ENCODE data around the gene CDC42BPA.

CDC42BPA gene

GRCh38 chr1:226987179-226987536 is 331.1 kb downstream of the CDC42BPA start:
- peaks cover 20% of the 10 kb centered on the region in 2 experiments for H3K4me1 ChIP-seq (ENCODE audit: control insufficient read depth in 1 of 2, insufficient read depth in 1 of 2, low read depth in 1 of 2, low read length in 1 of 2)
- H3K27ac ChIP-seq = peak overlapping the region; percentile 3
- H3K9me3 ChIP-seq = no peaks in the 10 kb centered on the region
- H3K4me3 ChIP-seq (ENCODE audit: low read depth in 1 of 2, low read length in 1 of 2) = no peak overlapping the region
- no peaks in the 10 kb centered on the region for H3K27me3 ChIP-seq
- H3K36me3 ChIP-seq = peaks cover 52% of the 10 kb centered on the region
- no peak for TF ChIP-seq CTCF (IDR thresholded peaks at IDR 0.05)

GRCh38 chr1:226986496-226987178 is 331.7 kb downstream of the CDC42BPA start:
- Histone ChIP-seq H3K4me1 (ENCODE audit: control insufficient read depth in 1 of 2, insufficient read depth in 1 of 2, low read depth in 1 of 2, low read length in 1 of 2) (peaks cover 20% of the 10 kb centered on the region in 2 experiments), H3K9me3 (no peaks in the 10 kb centered on the region), H3K4me3 (ENCODE audit: low read depth in 1 of 2, low read length in 1 of 2) (no peak overlapping the region), H3K36me3 (peaks cover 57% of the 10 kb centered on the region), H3K27me3 (no peaks in the 10 kb centered on the region), H3K27ac (peak overlapping the region; percentile 3)
- no peak for TF ChIP-seq CTCF (IDR thresholded peaks at IDR 0.05)

- no peak for TF ChIP-seq CTCF (IDR thresholded peaks at IDR 0.05)
- H3K9me3 ChIP-seq = no peaks in the 10 kb centered on the region
These were observed 332.3 kb downstream of the CDC42BPA start for GRCh38 chr1:226985839-226986463.

GRCh38 chr1:226985239-226985838 is 333.0 kb downstream of the CDC42BPA start:
- peaks cover 67% of the 10 kb centered on the region for H3K36me3 ChIP-seq
- no peaks in the 10 kb centered on the region for H3K9me3 ChIP-seq
- TF ChIP-seq CTCF (IDR thresholded peaks at IDR 0.05) = no peak
- H3K27ac ChIP-seq = no peak overlapping the region
- no peak overlapping the region for H3K4me3 ChIP-seq (ENCODE audit: low read depth in 1 of 2, low read length in 1 of 2)
- H3K4me1 ChIP-seq (ENCODE audit: control insufficient read depth in 1 of 2, insufficient read depth in 1 of 2, low read depth in 1 of 2, low read length in 1 of 2) = peaks cover 15% of the 10 kb centered on the region in 2 experiments
- no peaks in the 10 kb centered on the region for H3K27me3 ChIP-seq

More at GRCh38 chr1:226985839-226986463, 332.3 kb downstream of the CDC42BPA start:
- peaks cover 63% of the 10 kb centered on the region for H3K36me3 ChIP-seq
- H3K4me3 ChIP-seq (ENCODE audit: low read depth in 1 of 2, low read length in 1 of 2) = no peak overlapping the region
- peaks cover 20% of the 10 kb centered on the region in 2 experiments for H3K4me1 ChIP-seq (ENCODE audit: control insufficient read depth in 1 of 2, insufficient read depth in 1 of 2, low read depth in 1 of 2, low read length in 1 of 2)
- H3K27me3 ChIP-seq = no peaks in the 10 kb centered on the region
- no peak overlapping the region for H3K27ac ChIP-seq

GRCh38 chr1:226984521-226985238 is 333.6 kb downstream of the CDC42BPA start:
- Histone ChIP-seq H3K4me3 (ENCODE audit: low read depth in 1 of 2, low read length in 1 of 2) (no peak overlapping the region), H3K36me3 (peaks cover 74% of the 10 kb centered on the region), H3K4me1 (ENCODE audit: control insufficient read depth in 1 of 2, insufficient read depth in 1 of 2, low read depth in 1 of 2, low read length in 1 of 2) (peaks cover 8 to 9% of the 10 kb centered on the region in 2 experiments), H3K9me3 (no peaks in the 10 kb centered on the region), H3K27me3 (no peaks in the 10 kb centered on the region), H3K27ac (no peak overlapping the region)
- TF ChIP-seq CTCF (IDR thresholded peaks at IDR 0.05) = no peak
